HepG2 (cell line): Measurements from ENCODE around the gene NECTIN2. TPM values are rescaled to one million over a fixed set of nuclear protein-coding genes. Genes with fewer than 3 reads are reported as not detected.

Experiments used
- CEBPB ChIP-seq: IDR thresholded peaks from 2 replicates; pipeline ENCODE4 v1.6.1; 2011; ENCODE audit warnings: low read depth, low read length, improper control_type of control experiment, borderline replicate concordance
- LRRFIP1 ChIP-seq: sonication (generic); formaldehyde crosslinking; conservative IDR thresholded peaks from 2 replicates; pipeline ENCODE4 v1.4.0; 2020; ENCODE audit warnings: missing genetic modification reagents
- PBX2 ChIP-seq: IDR thresholded peaks from 2 replicates; pipeline ENCODE4 v1.6.1; 2016; ENCODE audit warnings: control low read depth
- SP5 ChIP-seq: IDR thresholded peaks from 2 replicates; pipeline ENCODE4 v1.6.1; 2016; ENCODE audit warnings: low read depth, borderline replicate concordance
- TIGD3 ChIP-seq: sonication (generic); formaldehyde crosslinking; IDR thresholded peaks from 2 replicates; pipeline ENCODE4 v1.5.1; 2020; ENCODE audit warnings: mild to moderate bottlenecking, missing genetic modification reagents, borderline replicate concordance
- ZFX ChIP-seq: sonication (generic); formaldehyde crosslinking; IDR thresholded peaks from 2 replicates; pipeline ENCODE4 v1.4.0; 2020; ENCODE audit warnings: mild to moderate bottlenecking, low read depth, missing genetic modification reagents, moderate library complexity
- ZMYM3 ChIP-seq: sonication (generic); formaldehyde crosslinking; IDR thresholded peaks from 2 replicates; pipeline ENCODE4 v1.5.1; 2020; ENCODE audit warnings: mild to moderate bottlenecking, missing genetic modification reagents
- ZNF142 ChIP-seq: sonication (generic); formaldehyde crosslinking; IDR thresholded peaks from 2 replicates; pipeline ENCODE4 v1.4.0; 2020; ENCODE audit warnings: missing genetic modification reagents
- polyA plus RNA-seq, 8 experiments: library from polyadenylated mRNA; depleted of rRNA in 3 of 8; stranded (reverse) in 7 of 8; unstranded in 1 of 8; fragments of >200 nt; fragmentation: Illumina TruSeq in 4 of 8; extraction: Trizol in 4 of 8; gene quantifications; 2 replicates each; pipeline versions ENCODE4 v1.2.1 to v1.2.3, GENCODE V29; 2011 to 2016; ENCODE audit warnings: low read depth in 4 of 8, missing spikeins in 1 of 8, mixed read lengths in 1 of 8; ENCODE audit not compliant: insufficient read depth in 1 of 8
- total RNA-seq, 5 experiments: library from RNA; depleted of rRNA; stranded (reverse); fragments of >200 nt; fragmentation: Illumina TruSeq; extraction: Trizol; gene quantifications; 2 replicates each; pipeline ENCODE4 v1.2.3, GENCODE V29; 2016; ENCODE audit warnings: low read depth in 1 of 5
- TF ChIP-seq, protein P1 (sequence below): sonication (generic); formaldehyde crosslinking; IDR thresholded peaks from 2 replicates; pipeline ENCODE4 v1.5.0; 2020; ENCODE audit warnings: mild to moderate bottlenecking, low read depth, missing genetic modification reagents, borderline replicate concordance
- TF ChIP-seq, protein P2 (sequence below): sonication (generic); formaldehyde crosslinking; IDR thresholded peaks from 2 replicates; pipeline ENCODE4 v1.5.1; 2020; ENCODE audit warnings: mild to moderate bottlenecking, missing genetic modification reagents, moderate library complexity
- TF ChIP-seq, protein P3 (sequence below): sonication (generic); formaldehyde crosslinking; IDR thresholded peaks from 2 replicates; pipeline ENCODE4 v1.8.0; 2022; ENCODE audit warnings: missing genetic modification reagents, mild to moderate bottlenecking, inconsistent platforms, borderline replicate concordance

NECTIN2 gene
- total and polyA plus RNA-seq, 2 of the 13 experiments (the other 11 are each of a cell fraction or from before 2014, with no cell fraction given), result 75.4 to 114 TPM

DNA sequence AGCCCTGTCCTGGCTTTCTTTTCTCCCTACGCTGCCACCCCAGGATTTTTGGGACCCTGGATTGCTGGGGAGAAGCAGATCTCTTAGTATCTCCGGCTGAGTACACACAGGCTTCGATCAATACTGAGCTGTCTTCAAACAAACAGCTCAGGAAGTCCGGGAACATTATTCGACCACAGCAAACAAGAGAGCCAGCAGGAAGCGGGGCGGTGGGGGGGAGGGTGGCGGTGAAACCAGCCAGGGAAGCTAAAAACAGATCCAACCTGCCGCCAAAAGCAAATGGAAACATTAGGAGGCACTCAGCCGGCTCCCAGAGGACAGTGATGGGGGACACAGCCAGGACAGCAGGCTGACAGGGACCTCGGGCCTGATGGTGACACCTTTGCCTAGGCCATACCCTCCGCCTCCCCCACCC lies 49.4 kb upstream of the NECTIN2 start (continued):
- TF ChIP-seq TIGD3 (no peak), ZNF142 (no peak), LRRFIP1 (CRISPR knock-in tag) (no peak), ZFX (CRISPR knock-in tag) (peak; percentile 58; the same call in 1 of the 2 replicates), CEBPB (no peak), PBX2 (CRISPR knock-in tag) (no peak), ZMYM3 (CRISPR knock-in tag) (peak; percentile 90), SP5 (CRISPR knock-in tag) (peak; percentile 59; the same call in 1 of the 2 replicates)
- TF ChIP-seq, protein P1, sequence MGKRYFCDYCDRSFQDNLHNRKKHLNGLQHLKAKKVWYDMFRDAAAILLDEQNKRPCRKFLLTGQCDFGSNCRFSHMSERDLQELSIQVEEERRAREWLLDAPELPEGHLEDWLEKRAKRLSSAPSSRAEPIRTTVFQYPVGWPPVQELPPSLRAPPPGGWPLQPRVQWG (CRISPR knock-in tag), result no peak
- TF ChIP-seq, protein P2, sequence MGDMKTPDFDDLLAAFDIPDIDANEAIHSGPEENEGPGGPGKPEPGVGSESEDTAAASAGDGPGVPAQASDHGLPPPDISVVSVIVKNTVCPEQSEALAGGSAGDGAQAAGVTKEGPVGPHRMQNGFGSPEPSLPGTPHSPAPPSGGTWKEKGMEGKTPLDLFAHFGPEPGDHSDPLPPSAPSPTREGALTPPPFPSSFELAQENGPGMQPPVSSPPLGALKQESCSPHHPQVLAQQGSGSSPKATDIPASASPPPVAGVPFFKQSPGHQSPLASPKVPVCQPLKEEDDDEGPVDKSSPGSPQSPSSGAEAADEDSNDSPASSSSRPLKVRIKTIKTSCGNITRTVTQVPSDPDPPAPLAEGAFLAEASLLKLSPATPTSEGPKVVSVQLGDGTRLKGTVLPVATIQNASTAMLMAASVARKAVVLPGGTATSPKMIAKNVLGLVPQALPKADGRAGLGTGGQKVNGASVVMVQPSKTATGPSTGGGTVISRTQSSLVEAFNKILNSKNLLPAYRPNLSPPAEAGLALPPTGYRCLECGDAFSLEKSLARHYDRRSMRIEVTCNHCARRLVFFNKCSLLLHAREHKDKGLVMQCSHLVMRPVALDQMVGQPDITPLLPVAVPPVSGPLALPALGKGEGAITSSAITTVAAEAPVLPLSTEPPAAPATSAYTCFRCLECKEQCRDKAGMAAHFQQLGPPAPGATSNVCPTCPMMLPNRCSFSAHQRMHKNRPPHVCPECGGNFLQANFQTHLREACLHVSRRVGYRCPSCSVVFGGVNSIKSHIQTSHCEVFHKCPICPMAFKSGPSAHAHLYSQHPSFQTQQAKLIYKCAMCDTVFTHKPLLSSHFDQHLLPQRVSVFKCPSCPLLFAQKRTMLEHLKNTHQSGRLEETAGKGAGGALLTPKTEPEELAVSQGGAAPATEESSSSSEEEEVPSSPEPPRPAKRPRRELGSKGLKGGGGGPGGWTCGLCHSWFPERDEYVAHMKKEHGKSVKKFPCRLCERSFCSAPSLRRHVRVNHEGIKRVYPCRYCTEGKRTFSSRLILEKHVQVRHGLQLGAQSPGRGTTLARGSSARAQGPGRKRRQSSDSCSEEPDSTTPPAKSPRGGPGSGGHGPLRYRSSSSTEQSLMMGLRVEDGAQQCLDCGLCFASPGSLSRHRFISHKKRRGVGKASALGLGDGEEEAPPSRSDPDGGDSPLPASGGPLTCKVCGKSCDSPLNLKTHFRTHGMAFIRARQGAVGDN, result peak; percentile 84
- TF ChIP-seq, protein P3, sequence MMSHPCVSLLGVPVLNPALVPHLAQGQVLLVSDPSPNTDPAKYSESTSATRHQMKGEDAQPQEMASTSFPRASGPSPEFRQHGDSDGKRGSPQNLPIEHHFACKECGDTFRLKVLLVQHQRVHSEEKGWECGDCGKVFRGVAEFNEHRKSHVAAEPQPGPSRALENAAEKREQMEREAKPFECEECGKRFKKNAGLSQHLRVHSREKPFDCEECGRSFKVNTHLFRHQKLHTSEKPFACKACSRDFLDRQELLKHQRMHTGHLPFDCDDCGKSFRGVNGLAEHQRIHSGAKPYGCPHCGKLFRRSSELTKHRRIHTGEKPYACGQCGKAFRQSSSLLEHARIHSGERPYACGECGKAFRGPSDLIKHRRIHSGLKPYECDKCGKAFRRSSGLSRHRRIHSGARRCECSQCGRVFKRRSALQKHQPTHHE, result no peak; the same call in 1 of the 2 replicates
